NOMO-1 (cell line): Measurements from ENCODE around the gene CAPN11.

ENCODE experiments used
- DNase-seq, 2 experiments: peaks; one replicate each; lab custom pipeline; 2025; ENCODE audit not compliant: unreplicated experiment in 2 of 2; lab: John Stamatoyannopoulos, UW

Gene CAPN11

GRCh38 chr6:44202972-44203750 is 44.5 kb downstream of the CAPN11 start:
- DNase-seq: no peak

- DNase-seq: peak; percentile 6 to 34
Observed at GRCh38 chr6:44203955-44204354, 45.3 kb downstream of the CAPN11 start.

- DNase-seq: no peak
Observed at GRCh38 chr6:44207966-44208365, 49.3 kb downstream of the CAPN11 start.

GRCh38 chr6:44211284-44211683 is 52.7 kb downstream of the CAPN11 start:
- peak; percentile 24 to 72 for DNase-seq

- no peak for DNase-seq
Observed at GRCh38 chr6:44214307-44214706, 55.7 kb downstream of the CAPN11 start.

- DNase-seq: no peak
Observed at GRCh38 chr6:44216677-44217331, 58.2 kb downstream of the CAPN11 start, which contains the start of gene MYMX. Gene MYMX, plus strand, starts transcription at chr6:44216926. Its CDS starts 546 bp downstream, at chr6:44217472.

- no peak for DNase-seq
Observed at GRCh38 chr6:44217332-44218143, 58.9 kb downstream of the CAPN11 start.

GRCh38 chr6:44219053-44219814 is 60.6 kb downstream of the CAPN11 start:
- DNase-seq: peak; percentile 79 to 80

GRCh38 chr6:44219815-44220784 is 61.5 kb downstream of the CAPN11 start:
- DNase-seq: no peak

- DNase-seq: no peak
Observed at GRCh38 chr6:44220913-44221290, 62.3 kb downstream of the CAPN11 start.

GRCh38 chr6:44221291-44221960 is 62.8 kb downstream of the CAPN11 start:
- peak; percentile 68 to 70 for DNase-seq

- no peak for DNase-seq
Observed at GRCh38 chr6:44221961-44222335, 63.3 kb downstream of the CAPN11 start.

- no peak for DNase-seq
Observed at GRCh38 chr6:44222486-44223318, 64.1 kb downstream of the CAPN11 start.

GRCh38 chr6:44223319-44224028 is 64.9 kb downstream of the CAPN11 start, which contains the start of gene SLC29A1:
Gene SLC29A1, plus strand, starts transcription at chr6:44223595. Its CDS starts 3,719 bp downstream, at chr6:44227314.
- DNase-seq: peak; percentile 72 to 77

- peak in 1 of 2 experiments; percentile 39 for DNase-seq
Observed at GRCh38 chr6:44224029-44224964, 65.7 kb downstream of the CAPN11 start.

GRCh38 chr6:44224965-44225305 is 66.3 kb downstream of the CAPN11 start:
- DNase-seq: no peak
